Fibroblast of villous mesenchyme (primary cell): ENCODE measurements around the gene METTL25. TPM values are rescaled to one million over a fixed set of nuclear protein-coding genes. Genes with fewer than 3 reads are reported as not detected.
A peak's percentile ranks its signal among the peaks of the same experiment; 100 is the strongest.

ENCODE experiments used
- DNase-seq: peaks from one replicate; pipeline ENCODE4 v3.0.0-alpha.2; 2010; ENCODE audit warnings: low read depth
- H3K4me3 ChIP-seq: 2 replicates; pipeline ENCODE4 v1.5.1; 2011; ENCODE audit warnings: low read depth, mild to moderate bottlenecking, low read length
- CTCF ChIP-seq: IDR thresholded peaks from 2 replicates; pipeline ENCODE4 v1.5.1; 2012; ENCODE audit warnings: low read depth, mild to moderate bottlenecking, low read length; ENCODE audit not compliant: insufficient read depth
- total RNA-seq: library from RNA; depleted of rRNA; stranded (reverse); fragments of >200 nt; gene quantifications from 2 replicates; pipeline ENCODE4 v1.2.3, GENCODE V29; 2012

Gene METTL25
- total RNA-seq, 1 donor: 13.8 TPM

- DNase-seq: peak; percentile 13
- no peak for TF ChIP-seq CTCF
Measured at GRCh38 chr12:82504409-82504808, 146.1 kb downstream of the METTL25 start.

GRCh38 chr12:82505150-82505549, 146.8 kb downstream of the METTL25 start:
- TF ChIP-seq CTCF: no peak
- DNase-seq: no peak
- H3K4me3 ChIP-seq: no peak overlapping the region

More at GRCh38 chr12:82504409-82504808, 146.1 kb downstream of the METTL25 start:
- H3K4me3 ChIP-seq: no peak overlapping the region

DNA sequence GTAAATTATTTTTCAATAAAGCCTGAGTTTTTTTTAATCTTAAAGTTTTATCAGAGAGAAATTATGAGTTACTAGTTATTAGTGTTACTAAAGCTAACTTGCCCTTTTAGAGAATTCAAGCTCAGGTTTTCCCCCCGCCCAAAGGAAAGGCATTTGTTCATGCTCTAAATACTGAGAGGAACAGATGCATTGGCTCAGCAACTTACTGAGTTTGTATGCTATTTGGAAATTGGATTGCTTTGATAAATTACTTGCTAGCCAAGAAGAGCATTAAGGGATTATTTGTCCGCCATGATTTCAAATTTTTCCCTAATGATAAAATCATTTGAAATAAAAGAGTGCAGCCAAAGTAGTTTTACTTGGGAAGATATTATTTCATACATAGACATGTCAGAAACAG, 149.4 kb downstream of the METTL25 start:
- TF ChIP-seq CTCF: no peak
- H3K4me3 ChIP-seq: no peak overlapping the region
- no peak for DNase-seq

GRCh38 chr12:82510386-82510785, 152.1 kb downstream of the METTL25 start:
- TF ChIP-seq CTCF: no peak
- no peak for DNase-seq
- no peak overlapping the region for H3K4me3 ChIP-seq

DNA sequence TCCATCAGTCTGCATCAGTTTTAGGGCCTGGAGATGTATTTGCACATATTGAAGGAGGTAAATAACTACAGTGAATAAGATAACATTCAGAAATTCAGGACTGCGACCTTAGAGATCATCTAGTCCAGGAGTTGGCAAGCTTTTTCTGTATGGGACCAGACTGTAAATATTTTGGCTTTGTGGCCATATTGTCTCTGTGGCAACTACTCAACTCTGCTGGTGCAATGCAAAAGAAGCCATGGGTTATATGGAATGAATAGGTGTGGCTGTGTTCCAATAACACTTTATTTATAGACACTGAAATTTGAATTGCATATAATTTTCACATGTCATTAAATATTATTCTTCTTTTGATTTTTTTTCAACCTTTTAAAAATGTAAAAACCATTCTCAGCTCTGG, 156.6 kb downstream of the METTL25 start:
- no peak for TF ChIP-seq CTCF
- H3K4me3 ChIP-seq: no peak overlapping the region

DNA sequence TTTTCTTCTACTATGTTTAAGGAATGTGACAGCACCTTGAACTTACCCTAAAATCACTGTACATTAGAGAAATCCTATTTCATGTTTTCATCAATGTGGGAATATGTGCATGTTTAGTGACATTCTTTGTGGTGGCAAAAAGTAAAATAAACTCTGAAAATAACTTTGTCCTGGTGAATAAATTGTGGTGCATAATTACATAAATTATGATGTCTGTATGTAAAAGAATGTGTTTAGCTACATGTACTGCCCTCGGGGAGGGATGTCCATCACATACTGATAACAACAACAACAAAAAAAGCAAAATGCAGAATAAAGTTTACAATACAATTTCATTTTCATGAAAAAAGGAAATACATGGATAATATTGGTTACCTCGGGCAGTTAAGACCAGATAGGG, 157.3 kb downstream of the METTL25 start:
- no peak for TF ChIP-seq CTCF
- no peak overlapping the region for H3K4me3 ChIP-seq
- DNase-seq: no peak

More for the DNA sequence above, 156.6 kb downstream of the METTL25 start:
- no peak for DNase-seq

DNA sequence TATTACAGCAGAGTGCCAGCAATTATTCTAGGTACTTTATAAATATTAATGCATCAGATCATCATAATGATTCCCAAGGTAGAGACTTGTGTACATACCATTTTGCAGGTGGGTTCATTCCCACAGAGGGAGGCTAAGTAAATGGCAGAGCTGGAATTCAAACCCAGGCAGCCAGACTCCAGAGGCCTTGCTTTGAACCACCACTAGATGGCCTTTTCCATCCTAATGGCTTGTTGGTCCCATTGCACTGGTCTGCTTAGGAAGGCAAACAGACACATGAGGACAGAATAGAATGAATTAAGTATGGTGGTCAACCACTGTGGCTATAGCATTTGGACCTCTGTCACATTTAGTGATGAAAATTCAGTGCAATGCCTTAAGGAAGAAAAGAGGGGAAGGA, 158.7 kb downstream of the METTL25 start:
- no peak for DNase-seq
- peak; percentile 44 for TF ChIP-seq CTCF
- no peak overlapping the region for H3K4me3 ChIP-seq
